Frontal cortex (tissue), 4 donors: ENCODE data around the gene EPHB1. TPM values are rescaled to one million over a fixed set of nuclear protein-coding genes. Genes with fewer than 3 reads are reported as not detected.
"Not testable (repeated sequence)": the region's sequence is repeated elsewhere in the genome, so short reads cannot be mapped to it uniquely, and the experiment has no call there.

Source experiments
- DNase-seq, 2 donors: peaks; one replicate each; pipeline ENCODE4 v3.0.0; 2012; ENCODE audit warnings: low spot score in 2 of 2
- FAIRE-seq: peaks from 2 replicates; lab custom pipeline; 2012; peaks lifted over from hg19 to GRCh38; lab: Jason Lieb, UNC
- total RNA-seq: library from RNA; depleted of rRNA; stranded (reverse); fragments of >200 nt; gene quantifications from one replicate; pipeline ENCODE4 v1.2.3, GENCODE V29; 2014
- donor health status: control.
- donor health status: control.
- donor health status: control.

The EPHB1 gene
- total RNA-seq, 1 donor from 2014 or later, result 16.7 TPM

DNA sequence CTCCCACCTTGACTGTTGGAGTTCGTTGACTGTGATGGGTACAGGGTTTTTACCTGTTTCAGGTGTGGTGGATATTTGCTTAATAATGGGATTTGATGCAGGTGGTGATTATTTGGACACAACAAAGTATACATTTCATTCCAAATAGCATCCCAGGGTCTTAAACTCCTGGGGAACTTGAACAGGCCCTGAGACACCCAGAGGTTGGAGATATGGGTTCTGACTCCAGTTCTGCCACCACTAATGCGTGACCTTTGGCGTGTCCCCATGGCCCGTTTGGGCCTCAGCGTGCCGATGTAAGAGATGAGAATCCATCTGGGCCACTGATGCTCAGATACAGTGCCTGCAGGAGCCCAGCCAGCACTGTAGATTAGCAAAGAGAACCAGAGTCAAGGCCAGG is 264.5 kb downstream of the EPHB1 start:
- FAIRE-seq (no peak), DNase-seq (no peak)

DNA sequence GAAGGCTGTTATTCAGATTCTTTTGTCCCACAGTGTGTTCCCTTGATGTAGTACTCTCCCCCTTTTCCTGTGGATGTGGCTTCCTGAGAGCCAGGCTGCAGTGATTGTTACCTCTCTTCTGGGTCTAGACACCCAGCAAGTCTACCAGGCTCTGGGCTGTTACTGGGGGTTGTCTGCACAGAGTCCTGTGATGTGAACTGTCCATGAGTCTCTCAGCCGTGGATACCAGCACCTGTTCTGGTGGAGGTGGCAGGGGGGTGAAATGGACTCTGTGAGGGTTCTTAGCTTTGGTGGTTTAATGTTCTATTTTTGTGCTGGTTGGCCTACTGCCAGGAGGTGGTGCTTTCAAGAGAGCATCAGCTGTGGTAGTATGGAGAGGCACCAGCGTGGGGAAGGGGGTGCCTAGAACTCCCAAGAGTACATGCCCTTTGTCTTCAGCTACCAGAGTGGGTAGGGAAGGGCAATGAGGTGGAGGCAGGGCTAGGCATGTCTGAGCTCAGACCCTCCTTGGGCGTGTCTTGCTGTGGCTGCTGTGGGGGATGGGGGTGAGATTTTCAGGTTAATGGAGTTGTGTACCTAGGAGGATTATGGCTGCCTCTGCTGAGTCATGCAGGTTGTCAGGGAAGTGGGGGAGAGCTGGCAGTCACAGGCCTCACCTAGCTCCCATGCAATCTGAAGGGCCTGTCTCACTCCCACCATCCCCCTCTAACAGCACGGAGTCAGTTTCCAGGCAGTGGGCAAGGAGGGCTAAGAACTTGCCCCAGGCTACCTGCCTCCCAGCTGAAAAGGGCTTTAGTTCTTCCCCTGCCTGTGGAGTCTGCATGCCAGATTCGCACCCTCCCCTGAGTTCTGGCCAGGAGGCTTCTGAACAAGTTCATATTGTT is 272.0 kb downstream of the EPHB1 start:
- FAIRE-seq, DNase-seq: not testable (repeated sequence)

DNA sequence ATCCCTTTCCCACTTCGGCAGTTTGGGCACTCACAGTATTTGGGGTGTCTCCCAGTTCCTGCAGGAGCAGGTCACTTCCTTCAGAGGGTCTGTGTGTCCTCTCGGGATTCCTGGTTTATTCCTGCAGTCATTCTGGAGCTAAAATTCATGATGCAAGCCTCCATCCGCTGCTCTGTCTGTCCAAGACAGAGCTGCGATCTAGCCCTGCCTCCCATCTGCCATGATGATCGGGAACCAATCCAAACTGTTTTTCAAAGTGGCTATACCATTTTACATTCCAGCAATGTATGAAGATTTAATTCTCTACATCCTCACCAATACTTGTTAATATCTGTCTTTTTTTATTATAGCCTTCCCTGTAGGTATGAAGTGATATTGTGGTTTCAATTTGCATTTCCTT is 273.0 kb downstream of the EPHB1 start:
- no peak for DNase-seq
- FAIRE-seq, result no peak

DNA sequence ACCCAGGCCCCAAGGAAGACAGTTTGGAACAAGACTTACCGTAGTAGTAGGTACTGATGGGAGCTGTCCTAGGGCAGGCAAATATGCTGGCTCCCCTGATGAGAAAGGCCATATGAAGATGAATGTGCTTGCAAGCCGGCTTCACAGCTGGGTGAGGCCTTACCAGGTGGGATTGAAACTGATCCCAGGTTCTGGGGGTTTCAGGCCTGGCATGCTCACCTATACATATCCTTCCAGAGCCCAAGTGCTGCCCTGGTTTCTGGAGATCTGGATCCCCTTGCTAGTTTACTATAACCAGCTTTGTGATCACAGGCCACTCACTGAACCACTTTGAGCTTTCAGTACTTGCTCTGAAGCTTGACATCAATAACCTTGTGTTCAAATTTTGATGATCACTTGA is 274.3 kb downstream of the EPHB1 start:
- FAIRE-seq (no peak), DNase-seq (no peak)

DNA sequence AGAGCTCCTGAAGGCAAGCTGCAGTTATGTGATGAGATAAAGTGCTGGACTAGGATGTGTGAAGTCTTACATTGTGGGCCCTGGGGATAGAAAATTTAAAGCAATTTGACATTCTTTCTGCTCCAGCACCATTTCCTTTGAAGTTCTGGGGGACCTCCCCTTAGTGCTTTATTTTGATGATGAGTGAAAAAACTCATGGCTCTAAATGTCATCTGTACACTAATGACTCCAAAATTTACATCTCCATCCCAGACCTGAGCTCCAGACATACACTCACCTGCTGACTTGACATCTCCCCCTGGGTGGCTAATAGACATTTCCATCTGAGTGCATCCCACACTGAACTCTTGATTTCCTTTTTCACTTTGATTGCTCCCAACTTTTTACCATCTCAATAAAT is 276.4 kb downstream of the EPHB1 start:
- FAIRE-seq (no peak), DNase-seq (no peak)

DNA sequence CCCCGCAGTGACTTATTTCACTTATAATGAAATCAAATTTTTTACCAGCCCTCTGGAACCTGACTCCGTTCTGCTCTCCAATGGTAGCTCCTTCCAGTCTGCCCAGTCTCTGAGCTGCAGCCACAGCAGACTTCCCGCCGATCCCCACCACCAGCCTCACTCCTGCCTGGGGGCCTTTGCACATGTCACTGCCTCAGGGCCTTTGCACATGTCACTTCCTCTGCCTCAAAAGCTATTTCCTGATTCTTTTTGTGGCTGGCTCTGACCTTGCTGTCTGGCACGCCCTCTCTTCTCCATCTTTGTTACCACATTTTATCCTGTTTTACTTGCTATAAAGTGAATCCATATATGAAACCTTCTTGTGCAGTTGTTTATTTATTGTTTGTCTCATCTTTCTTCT is 277.4 kb downstream of the EPHB1 start:
- FAIRE-seq (no peak), DNase-seq (no peak)

DNA sequence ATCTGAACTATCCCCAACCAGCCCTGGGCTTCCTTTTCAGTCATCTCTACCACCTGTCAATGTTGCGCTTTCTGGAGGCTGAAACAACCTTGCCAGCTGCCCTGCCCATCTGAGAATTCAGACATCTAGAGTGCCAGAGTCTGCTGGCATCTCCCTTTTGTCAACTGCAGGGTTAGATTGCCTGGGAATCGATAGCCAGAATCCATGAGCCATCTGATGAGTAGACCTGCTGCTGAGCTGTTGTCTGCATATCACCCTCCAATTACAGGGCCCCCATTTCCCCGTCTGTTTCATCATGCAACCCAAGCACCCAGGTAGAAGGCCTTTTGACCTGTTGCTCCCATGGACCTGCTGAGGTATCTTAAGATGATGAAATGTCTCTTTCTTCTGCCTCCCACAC is 280.1 kb downstream of the EPHB1 start:
- no peak for DNase-seq
- no peak for FAIRE-seq

DNA sequence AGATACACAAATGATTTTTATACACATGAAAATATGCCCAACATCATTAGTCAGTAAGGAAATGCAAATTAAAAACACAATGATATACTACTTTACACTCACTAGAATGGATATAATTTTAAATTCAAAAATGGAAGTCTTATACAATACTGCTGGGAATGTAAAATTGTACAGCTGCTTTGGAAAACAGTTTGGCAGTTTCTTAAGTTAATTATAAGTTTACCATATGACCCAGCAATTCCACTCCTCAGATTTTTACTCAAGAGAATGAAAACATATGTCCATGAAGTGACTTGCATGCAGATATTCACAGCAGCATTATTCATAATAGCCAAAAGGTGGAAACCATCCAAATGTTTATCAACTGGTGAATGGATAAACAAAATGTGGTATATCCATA is 281.3 kb downstream of the EPHB1 start:
- DNase-seq (no peak), FAIRE-seq (no peak)

DNA sequence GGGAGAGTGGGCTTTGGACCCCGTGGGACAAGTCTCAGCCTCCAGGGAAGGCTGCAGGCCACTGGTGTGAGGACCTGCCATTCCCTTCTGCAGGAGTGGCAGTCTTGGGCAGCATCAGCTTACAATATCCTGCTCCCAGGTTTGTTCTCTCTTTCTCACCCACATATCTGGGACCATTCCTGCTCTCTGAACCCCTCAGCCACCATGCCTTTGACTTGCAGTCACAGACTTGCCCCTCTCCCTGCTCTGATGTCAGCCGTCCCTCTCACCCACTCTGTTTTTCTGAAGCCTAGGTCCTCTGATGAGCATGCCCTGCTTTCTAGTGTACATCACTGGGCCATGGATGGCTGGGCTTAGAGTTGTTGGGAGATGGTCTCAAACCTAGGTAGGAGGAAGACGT is 282.1 kb downstream of the EPHB1 start:
- FAIRE-seq (no peak), DNase-seq (no peak)

DNA sequence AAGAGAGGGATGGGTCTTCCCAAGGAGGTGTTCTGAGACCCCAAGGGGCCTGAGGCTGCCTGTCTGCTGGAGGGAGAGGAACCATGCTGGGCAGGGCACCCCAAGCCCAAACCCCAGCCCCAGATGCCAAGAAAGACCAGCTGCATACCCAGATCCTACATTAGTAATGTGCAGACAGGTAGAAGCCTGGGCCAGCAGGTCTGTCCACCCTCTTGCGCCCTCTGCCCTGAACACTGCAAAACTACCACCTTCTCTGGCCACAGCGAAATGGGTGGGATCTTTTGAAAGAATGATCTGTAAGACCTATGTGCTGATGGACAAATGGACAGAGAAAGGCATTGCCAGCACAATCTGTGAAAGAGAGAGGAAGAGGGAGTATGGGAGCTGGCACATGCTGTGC is 283.2 kb downstream of the EPHB1 start:
- DNase-seq, result no peak
- FAIRE-seq, result no peak

DNA sequence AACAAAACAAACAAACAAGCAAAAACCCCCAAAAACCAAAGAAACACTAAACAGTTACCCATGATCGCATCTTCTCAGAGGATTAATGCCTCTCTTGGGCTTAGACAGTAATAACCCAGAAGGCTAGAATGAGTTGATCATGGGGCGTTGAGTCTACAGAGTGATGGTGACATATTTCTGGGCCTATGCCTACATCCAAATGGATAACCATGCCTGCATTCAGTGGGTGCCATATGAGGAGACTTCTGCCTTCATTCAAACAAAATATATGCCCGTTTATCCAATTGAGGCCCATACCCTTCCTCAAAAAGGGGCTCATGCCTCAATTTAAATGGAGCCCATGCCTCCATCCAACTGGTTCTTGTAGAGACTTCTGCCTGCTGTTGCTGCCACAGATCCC is 284.0 kb downstream of the EPHB1 start:
- FAIRE-seq (no peak), DNase-seq (no peak)

DNA sequence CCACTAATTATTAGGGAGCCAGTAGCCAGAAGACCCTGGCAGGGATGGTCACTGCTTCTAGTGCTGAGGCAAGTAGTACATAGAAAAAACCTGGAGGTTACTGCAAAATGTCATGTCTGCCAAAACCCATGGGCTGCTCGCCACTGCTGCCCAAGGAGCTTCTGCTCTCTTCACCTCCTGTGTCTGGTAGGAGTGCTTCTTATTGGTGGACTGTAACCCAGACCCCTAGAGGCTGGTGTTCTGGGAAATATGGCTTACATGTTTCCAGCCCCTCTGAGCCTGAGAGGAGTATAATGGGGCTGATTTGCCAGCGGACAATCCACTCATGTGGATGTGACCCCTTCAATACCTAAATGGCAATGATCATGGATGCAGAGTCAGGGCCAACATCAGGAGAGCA is 286.4 kb downstream of the EPHB1 start:
- FAIRE-seq (no peak), DNase-seq (no peak)

DNA sequence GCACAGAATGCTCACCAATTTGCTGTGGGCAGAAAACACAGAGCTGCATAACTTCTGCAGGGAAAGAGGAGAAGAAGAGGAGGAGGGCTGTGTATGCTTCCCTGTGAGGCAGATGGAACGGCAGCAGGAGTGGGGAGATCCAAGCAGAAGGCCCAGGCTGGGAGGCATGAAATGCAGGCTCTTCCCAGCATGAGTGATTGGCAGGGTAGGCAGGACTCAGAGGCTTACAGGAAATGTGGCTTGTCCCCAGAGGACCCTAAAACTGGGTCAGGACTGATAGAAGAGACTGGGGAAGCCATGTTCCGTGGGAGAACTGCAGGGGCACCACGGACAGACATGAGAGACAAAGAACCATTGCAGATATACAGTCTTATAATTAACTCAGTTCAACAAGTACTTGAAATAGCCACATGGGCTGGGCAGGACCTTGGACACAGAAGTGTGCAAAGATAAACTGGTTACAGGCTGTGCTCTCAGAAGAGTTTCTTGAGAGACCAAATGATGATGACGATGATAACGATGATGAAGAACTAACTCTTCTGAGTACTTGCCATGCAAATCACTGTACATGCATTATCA is 286.9 kb downstream of the EPHB1 start:
- DNase-seq (no peak), FAIRE-seq (no peak)

DNA sequence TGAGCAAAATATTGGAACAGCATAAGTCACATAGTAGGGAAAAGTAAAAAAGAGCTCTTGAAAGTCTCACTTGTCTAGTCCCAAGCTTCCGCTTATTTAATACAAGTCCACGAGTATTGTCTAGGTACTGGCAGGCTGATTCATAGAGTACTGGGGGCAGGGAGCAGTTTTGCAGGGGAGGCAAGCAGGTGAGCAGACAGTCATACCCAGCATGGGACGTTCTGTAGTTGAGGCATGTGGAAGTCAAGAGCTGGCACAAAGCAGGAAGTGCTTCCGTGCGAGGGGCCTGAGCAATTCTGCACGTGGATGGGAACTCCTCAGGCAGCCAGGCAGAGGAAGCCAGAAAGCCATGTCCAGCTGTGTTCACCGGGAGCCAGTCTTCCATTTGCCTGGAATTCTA is 287.6 kb downstream of the EPHB1 start:
- FAIRE-seq, result no peak
- no peak for DNase-seq

DNA sequence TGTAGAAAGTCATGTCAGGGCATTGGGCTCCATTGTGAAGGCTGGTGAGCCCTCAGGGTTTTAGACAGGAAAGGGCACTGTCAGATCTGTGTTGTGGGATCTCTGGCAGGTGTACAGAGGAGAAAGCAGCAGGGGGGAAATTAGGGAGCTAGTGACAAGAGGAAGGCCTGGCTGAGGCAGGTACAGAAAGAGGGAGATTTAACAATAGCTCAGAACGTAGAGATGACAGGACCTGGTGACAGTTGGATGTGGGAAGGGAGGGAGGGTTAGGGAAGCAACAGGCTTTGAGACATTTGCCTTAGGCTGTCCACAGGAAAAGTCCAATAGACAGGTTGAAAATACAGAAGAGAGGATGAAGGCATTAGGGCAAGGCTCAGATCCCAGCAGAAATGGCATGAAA is 288.1 kb downstream of the EPHB1 start:
- DNase-seq (no peak), FAIRE-seq (no peak)

DNA sequence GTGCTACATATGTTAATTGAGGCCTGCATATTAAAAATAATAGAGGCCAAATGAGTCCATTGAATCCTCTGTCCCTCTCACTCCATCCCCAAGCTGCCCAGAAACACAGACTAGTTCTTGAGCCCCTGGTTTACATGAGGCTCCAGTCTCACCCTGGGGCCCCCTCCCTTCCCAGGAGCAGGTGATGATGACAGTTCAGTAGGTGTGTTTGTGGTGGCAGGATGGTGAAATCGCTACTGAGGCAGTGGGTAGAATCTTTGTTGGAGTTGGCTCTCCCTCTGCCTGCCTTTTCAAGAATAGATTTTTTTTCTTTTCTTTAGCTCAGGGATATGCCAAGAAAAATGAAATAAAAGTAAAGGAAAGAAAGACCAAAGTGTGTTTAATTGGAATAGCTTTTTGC is 288.7 kb downstream of the EPHB1 start:
- DNase-seq (no peak), FAIRE-seq (no peak)

DNA sequence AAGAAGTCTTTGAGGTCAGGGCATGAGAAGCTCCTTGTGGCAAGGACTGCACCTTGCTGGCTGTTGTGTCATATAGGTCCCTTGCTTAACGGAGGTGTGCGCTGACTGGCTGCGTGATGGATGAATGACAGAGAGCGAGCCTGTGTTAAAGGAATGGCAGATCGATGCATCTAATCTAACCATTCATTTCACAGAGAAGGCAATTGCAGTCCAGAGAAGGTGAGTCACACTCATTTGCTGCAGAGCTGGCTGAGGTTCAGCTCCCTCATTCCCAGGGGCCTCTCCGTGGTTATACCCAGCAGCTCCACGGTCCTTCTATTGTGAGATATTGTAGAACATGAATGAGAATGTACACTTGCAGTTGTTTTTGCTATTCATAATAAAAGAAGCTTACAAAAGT is 289.3 kb downstream of the EPHB1 start:
- FAIRE-seq (no peak), DNase-seq (no peak)

DNA sequence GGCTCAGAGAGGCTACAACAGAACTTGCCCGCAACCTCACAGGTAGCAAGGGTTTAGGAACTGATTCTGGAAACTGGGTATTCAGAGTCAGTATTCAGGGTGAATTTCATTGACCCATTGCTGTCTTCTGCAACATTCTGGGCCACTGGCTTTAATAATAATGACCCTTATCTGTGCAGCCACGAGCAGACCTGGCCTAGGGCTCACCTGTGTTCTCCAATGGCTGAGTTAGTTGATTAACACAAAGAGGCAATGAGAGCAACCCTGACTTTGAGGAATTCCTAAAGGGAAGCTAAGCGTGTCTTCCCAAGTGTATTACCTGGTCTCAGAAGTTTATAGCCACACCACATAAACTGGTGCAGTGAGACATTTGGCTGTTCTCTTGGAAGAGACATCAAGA is 289.9 kb downstream of the EPHB1 start:
- DNase-seq (no peak), FAIRE-seq (no peak)

DNA sequence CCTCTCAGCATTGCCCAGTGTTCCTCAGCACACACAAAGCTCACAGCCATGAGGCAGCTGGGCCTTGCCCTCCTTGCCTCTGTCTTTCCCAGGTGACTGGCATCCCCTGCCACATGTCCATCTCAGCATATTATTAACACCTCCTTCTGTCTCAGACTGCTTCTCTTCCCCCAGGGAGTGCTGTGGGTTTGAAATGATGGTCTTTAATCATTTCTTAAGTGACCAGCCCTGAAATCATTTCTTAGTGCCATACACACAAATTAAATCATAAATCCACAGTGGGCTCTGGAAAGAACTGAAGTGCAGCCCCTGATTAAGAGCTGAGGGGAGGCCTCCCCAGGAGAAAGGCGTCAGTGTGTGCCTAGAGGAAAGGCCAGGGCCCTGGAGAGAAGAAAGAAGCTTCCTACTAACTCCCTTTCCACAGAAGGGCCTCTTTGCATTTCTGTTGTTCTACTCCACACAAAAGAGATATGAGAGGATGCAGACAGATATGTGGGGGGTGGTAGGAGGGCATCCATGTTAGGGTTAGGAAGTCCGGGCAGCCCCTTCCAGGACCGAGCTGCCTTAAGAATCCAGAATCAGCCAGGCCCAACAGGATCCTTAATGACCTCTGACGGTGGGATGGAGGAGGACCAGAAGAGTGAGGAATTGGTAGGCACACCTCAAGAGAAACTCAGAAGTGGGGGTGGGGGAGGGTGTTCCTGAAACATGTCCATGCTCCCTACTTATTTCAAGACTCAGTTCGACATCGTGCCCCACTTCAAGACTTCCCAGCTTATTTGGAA is 290.8 kb downstream of the EPHB1 start:
- FAIRE-seq (no peak), DNase-seq (no peak)

DNA sequence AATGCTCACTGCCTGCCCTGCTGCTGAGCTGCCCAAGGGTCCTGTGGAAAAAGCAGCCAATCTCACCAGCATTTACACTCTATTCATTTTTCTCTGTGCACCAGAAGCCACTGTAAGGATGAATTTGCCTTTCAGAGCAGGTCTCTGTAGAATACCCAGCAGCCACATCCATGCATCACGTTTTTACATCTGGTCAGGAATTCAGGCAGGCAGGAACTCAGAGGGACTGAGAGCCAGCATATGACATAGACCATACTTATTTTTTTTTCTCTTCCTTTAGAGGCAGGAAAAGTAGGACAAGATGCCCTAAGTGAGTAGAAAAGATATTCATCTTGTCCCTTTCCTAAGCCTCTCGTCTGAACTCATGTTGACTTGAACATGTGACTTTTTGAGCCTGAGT is 292.7 kb downstream of the EPHB1 start:
- FAIRE-seq (no peak), DNase-seq (no peak)

DNA sequence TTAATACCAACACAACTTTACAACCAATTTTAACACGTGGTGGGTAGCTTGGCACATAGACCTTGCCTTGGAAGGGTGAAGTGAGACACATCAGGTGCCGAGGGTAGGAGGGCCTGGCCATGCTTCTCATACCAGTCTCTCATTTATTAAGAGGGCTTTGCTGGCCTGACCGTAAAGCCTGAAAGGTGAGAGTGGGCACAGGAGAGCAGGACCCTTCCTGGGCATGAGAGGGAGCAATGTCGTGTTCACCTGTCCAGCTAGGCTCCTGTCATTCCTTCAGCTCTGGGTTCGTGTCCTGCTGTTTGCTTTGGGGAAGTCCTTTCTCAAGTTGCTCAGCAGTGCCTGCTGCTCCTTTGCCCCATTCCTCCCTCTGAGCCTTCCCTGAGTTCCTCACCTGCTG is 294.4 kb downstream of the EPHB1 start:
- DNase-seq (no peak), FAIRE-seq (no peak)
